A673 (cell line): ENCODE measurements around the gene STOML1.

Source experiments
- EZH2 ChIP-seq: fragments of 200-600 bp; sonication (generic); IDR thresholded peaks from 2 replicates; pipeline ENCODE4 v1.6.1; 2017; ENCODE audit warnings: borderline replicate concordance, low read depth, mild to moderate bottlenecking, mixed read lengths, antibody characterized with exemption, low read length; ENCODE audit not compliant: poor library complexity, severe bottlenecking
- TF ChIP-seq, protein P1 (sequence below): fragments of 300-800, 200-600 bp; sonication (generic); conservative IDR thresholded peaks from 2 replicates; pipeline ENCODE4 v1.5.1; 2017; ENCODE audit warnings: low read depth, mild to moderate bottlenecking, antibody characterized with exemption, low read length, moderate library complexity, mixed read lengths

DNA sequence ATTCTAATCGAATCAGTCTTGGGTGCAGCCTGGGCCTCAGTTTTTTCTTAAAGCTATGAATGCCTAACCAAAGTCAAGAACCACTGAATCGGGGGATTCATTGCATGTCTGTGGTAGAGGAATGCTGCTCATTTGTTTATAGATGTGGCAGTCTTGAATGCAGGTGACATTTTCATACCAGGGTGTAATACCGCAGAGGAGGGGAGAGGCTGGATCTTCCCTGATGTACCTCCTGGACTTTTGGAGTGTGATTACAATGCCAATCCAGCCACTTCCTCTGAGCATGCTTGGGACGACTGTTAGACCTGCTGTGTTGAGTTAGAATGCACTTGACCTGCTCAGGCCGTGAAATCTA is 47.5 kb upstream of the STOML1 start:
- TF ChIP-seq, protein P1, sequence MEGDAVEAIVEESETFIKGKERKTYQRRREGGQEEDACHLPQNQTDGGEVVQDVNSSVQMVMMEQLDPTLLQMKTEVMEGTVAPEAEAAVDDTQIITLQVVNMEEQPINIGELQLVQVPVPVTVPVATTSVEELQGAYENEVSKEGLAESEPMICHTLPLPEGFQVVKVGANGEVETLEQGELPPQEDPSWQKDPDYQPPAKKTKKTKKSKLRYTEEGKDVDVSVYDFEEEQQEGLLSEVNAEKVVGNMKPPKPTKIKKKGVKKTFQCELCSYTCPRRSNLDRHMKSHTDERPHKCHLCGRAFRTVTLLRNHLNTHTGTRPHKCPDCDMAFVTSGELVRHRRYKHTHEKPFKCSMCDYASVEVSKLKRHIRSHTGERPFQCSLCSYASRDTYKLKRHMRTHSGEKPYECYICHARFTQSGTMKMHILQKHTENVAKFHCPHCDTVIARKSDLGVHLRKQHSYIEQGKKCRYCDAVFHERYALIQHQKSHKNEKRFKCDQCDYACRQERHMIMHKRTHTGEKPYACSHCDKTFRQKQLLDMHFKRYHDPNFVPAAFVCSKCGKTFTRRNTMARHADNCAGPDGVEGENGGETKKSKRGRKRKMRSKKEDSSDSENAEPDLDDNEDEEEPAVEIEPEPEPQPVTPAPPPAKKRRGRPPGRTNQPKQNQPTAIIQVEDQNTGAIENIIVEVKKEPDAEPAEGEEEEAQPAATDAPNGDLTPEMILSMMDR: no peak
- TF ChIP-seq EZH2: no peak
